ENCODE data around the gene ADAMTS16.

ADAMTS16 gene

DNA sequence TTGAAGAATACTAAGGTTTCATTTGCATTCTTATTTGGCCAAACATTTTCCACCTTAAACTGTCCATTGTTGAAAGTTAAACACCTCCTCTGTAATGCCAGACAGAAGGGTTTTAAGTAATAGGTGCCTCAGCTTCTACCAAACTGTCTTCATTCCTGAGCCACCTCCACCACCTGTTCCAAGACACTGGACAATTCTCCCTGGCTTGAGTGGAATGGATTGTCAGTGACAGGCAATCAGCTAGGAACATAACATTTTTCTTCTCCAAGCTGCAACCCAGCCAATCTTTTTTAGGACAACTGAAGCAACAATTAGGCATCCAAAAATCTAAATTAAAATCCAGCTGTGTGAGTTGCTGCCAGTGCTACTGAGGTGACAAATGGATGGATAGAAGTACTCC is 208.4 kb downstream of the ADAMTS16 start:
- no peak overlapping the region for H3K4me3 ChIP-seq (ENCODE audit: low read depth, low read length)
- TF ChIP-seq CTCF (IDR thresholded peaks at IDR 0.05; ENCODE audit: low read depth, low read length): no peak

- H3K4me3 ChIP-seq (ENCODE audit: low read depth, low read length): no peak overlapping the region
- no peak for TF ChIP-seq CTCF (IDR thresholded peaks at IDR 0.05; ENCODE audit: low read depth, low read length)
These were observed 210.0 kb downstream of the ADAMTS16 start for GRCh38 chr5:5350101-5350500.

- no peak for TF ChIP-seq CTCF (IDR thresholded peaks at IDR 0.05; ENCODE audit: low read depth, low read length)
- H3K4me3 ChIP-seq (ENCODE audit: low read depth, low read length): no peak overlapping the region
These were observed 211.3 kb downstream of the ADAMTS16 start for GRCh38 chr5:5351288-5351979.

DNA sequence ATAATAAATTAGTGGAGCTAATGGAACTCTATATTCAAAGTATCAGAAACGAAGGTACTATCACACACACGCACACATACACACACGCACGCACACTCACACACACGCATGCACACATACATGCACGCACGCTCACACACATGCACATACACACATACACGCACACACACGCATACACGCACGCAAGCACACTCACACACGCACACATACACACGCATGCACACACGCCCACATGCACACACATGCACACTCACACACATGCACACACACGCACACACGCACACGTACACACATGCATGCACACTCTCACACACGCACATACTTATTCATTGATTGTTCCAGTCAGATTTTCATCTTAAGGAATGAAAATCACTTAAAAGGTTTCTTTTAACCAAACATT is 212.5 kb downstream of the ADAMTS16 start:
- H3K4me3 ChIP-seq (ENCODE audit: low read depth, low read length): no peak overlapping the region
- no peak for TF ChIP-seq CTCF (IDR thresholded peaks at IDR 0.05; ENCODE audit: low read depth, low read length)

DNA sequence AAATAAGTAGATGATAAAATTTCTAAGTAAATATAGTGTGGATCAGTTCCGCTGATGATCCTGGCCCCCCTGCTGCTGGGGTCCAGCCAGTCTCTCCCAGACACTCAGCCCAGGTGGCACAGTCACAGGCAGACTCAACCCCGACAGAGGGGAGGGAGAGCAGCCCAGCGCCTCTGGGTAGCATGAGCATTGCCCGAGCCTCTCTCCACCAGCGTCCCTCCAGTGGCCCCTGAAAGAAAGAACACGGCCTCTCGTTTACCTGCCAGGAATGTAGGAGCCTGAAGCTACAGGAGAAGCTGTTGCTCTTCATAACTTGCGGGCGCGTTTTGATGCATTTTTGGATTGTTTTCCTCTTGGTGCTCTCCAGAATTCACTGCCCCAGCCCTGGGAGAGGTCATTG is 213.6 kb downstream of the ADAMTS16 start:
- no peak for TF ChIP-seq CTCF (IDR thresholded peaks at IDR 0.05; ENCODE audit: low read depth, low read length)
- no peak overlapping the region for H3K4me3 ChIP-seq (ENCODE audit: low read depth, low read length)

- no peak overlapping the region for H3K4me3 ChIP-seq (ENCODE audit: low read depth, low read length)
- no peak for TF ChIP-seq CTCF (IDR thresholded peaks at IDR 0.05; ENCODE audit: low read depth, low read length)
These were observed 216.6 kb downstream of the ADAMTS16 start for GRCh38 chr5:5356765-5357164.

DNA sequence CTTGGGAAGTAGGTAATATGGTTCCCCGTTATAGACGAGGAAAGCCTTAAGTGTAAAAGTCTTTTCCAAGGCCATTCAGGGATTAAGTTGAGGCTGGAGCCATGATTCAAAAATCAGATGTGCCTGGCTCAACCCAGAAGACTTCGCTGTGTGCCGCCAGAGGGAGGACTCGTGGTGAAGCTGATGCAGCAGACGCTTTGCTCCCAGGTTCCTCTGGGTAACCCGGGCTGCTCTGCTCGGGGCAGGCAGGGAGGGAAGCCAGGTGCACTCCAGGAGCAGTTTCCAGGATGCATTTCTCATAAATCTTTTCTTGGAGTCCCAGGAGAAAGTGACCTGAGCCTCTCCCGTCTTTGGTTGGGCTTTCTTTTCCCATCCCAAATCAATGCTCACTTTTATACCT is 219.5 kb downstream of the ADAMTS16 start:
- H3K4me3 ChIP-seq (ENCODE audit: low read depth, low read length): no peak overlapping the region
- TF ChIP-seq CTCF (IDR thresholded peaks at IDR 0.05; ENCODE audit: low read depth, low read length): no peak

All from WI38 (cell line).